IPS DF 6.9 (cell line): Measurements from ENCODE around the gene STIMATE.

Source experiments
- DNase-seq: peaks from one replicate; pipeline ENCODE4 v3.0.0-alpha.2; 2013; ENCODE audit warnings: low read depth, low spot score
- H3K27ac ChIP-seq: one replicate; pipeline ENCODE4 v1.5.1; 2013; ENCODE audit warnings: low read length, control low read depth
- H3K27me3 ChIP-seq: 2 replicates; pipeline ENCODE4 v1.6.1; 2013; ENCODE audit warnings: mild to moderate bottlenecking, low read length; ENCODE audit not compliant: control insufficient read depth, insufficient read depth
- H3K36me3 ChIP-seq: 2 replicates; pipeline ENCODE4 v1.6.1; 2013; ENCODE audit warnings: low read length; ENCODE audit not compliant: control insufficient read depth, insufficient read depth
- H3K4me1 ChIP-seq: 2 replicates; pipeline ENCODE4 v1.6.1; 2013; ENCODE audit warnings: low read length; ENCODE audit not compliant: control insufficient read depth, insufficient read depth
- H3K4me3 ChIP-seq: 2 replicates; pipeline ENCODE4 v1.5.1; 2013; ENCODE audit warnings: mild to moderate bottlenecking, low read length
- H3K9me3 ChIP-seq: 2 replicates; pipeline ENCODE4 v1.6.1; 2013; ENCODE audit warnings: low read length, inconsistent platforms; ENCODE audit not compliant: control insufficient read depth, insufficient read depth
- WGBS: extraction: QIAGEN DNeasy Blood & Tissue Kit; methylation state at CpG from one replicate; pipeline ENCODE4 v1.1.7; 2013; ENCODE audit warnings: mixed read lengths, missing lambda C conversion rate; ENCODE audit not compliant: insufficient read length, insufficient coverage; 5-methylcytosine and 5-hydroxymethylcytosine counted together

Gene STIMATE

GRCh38 chr3:52805270-52806039 lies 91.9 kb downstream of the STIMATE start:
- H3K4me3 ChIP-seq: no peak overlapping the region
- no peaks in the 10 kb centered on the region for H3K9me3 ChIP-seq
- H3K36me3 ChIP-seq: no peaks in the 10 kb centered on the region
- no peaks in the 10 kb centered on the region for H3K4me1 ChIP-seq
- WGBS: no CpG with 5 or more reads among the region's 19 CpGs
- no peak overlapping the region for H3K27ac ChIP-seq
- no peaks in the 10 kb centered on the region for H3K27me3 ChIP-seq
- DNase-seq: no peak

- WGBS: no CpG with 5 or more reads among the region's 5 CpGs
- 0 out of 2 replicates have a peak, but pooled peaks cover 2% of the 10 kb centered on the region for H3K4me1 ChIP-seq
- no peaks in the 10 kb centered on the region for H3K27me3 ChIP-seq
- H3K36me3 ChIP-seq: no peaks in the 10 kb centered on the region
- DNase-seq: no peak
- no peak overlapping the region for H3K27ac ChIP-seq
- H3K4me3 ChIP-seq: no peak overlapping the region
- H3K9me3 ChIP-seq: no peaks in the 10 kb centered on the region
These were observed 95.5 kb downstream of the STIMATE start for GRCh38 chr3:52801839-52802238.

GRCh38 chr3:52800079-52800478 lies 97.3 kb downstream of the STIMATE start:
- H3K4me3 ChIP-seq: no peak overlapping the region
- no peak for DNase-seq
- H3K9me3 ChIP-seq: no peaks in the 10 kb centered on the region
- H3K4me1 ChIP-seq: 0 out of 2 replicates have a peak, but pooled peaks cover 2% of the 10 kb centered on the region
- no peak overlapping the region for H3K27ac ChIP-seq
- H3K27me3 ChIP-seq: no peaks in the 10 kb centered on the region
- no peaks in the 10 kb centered on the region for H3K36me3 ChIP-seq
- no CpG with 5 or more reads among the region's 7 CpGs for WGBS

- no peaks in the 10 kb centered on the region for H3K9me3 ChIP-seq
- no peaks in the 10 kb centered on the region for H3K36me3 ChIP-seq
- peak; percentile 43 for DNase-seq
- H3K4me1 ChIP-seq: 0 out of 2 replicates have a peak, but pooled peaks cover 2% of the 10 kb centered on the region
- WGBS: no CpG with 5 or more reads among the region's 14 CpGs
- no peak overlapping the region for H3K4me3 ChIP-seq
- H3K27ac ChIP-seq: no peak overlapping the region
- H3K27me3 ChIP-seq: no peaks in the 10 kb centered on the region
These were observed 98.3 kb downstream of the STIMATE start for GRCh38 chr3:52798978-52799476.

- WGBS: no CpG with 5 or more reads among the region's 10 CpGs
- DNase-seq: no peak
- Histone ChIP-seq H3K4me1 (0 out of 2 replicates have a peak, but pooled peaks cover 2% of the 10 kb centered on the region), H3K9me3 (no peaks in the 10 kb centered on the region), H3K27me3 (no peaks in the 10 kb centered on the region), H3K4me3 (no peak overlapping the region), H3K27ac (no peak overlapping the region), H3K36me3 (no peaks in the 10 kb centered on the region)
These were observed 98.9 kb downstream of the STIMATE start for GRCh38 chr3:52798376-52798977.

- DNase-seq: no peak
- no peak overlapping the region for H3K4me3 ChIP-seq
- H3K4me1 ChIP-seq: 0 out of 2 replicates have a peak, but pooled peaks cover 2% of the 10 kb centered on the region
- WGBS: no CpG with 5 or more reads among the region's 9 CpGs
- no peaks in the 10 kb centered on the region for H3K27me3 ChIP-seq
- no peaks in the 10 kb centered on the region for H3K36me3 ChIP-seq
- no peak overlapping the region for H3K27ac ChIP-seq
- H3K9me3 ChIP-seq: no peaks in the 10 kb centered on the region
These were observed 100.9 kb downstream of the STIMATE start for GRCh38 chr3:52796411-52796810.

GRCh38 chr3:52795298-52795900 lies 101.9 kb downstream of the STIMATE start:
- no peak overlapping the region for H3K27ac ChIP-seq
- no CpG with 5 or more reads among the region's 9 CpGs for WGBS
- 0 out of 2 replicates have a peak, but pooled peaks cover 2% of the 10 kb centered on the region for H3K4me1 ChIP-seq

GRCh38 chr3:52794612-52795099 lies 102.7 kb downstream of the STIMATE start, which contains the start of gene ITIH3:
TSS of gene ITIH3 (plus strand) at chr3:52794796. CDS start at chr3:52794804, 8 bp downstream.
- no peak within 1 kb of the TSS for H3K4me3 ChIP-seq
- no peaks in the 10 kb centered on the region for H3K36me3 ChIP-seq
- no peak within 1 kb of the TSS for H3K27ac ChIP-seq
- no peak for DNase-seq
- no peaks in the 10 kb centered on the region for H3K27me3 ChIP-seq
- H3K9me3 ChIP-seq: no peaks in the 10 kb centered on the region
- no CpG with 5 or more reads among the region's 10 CpGs for WGBS
- H3K4me1 ChIP-seq: 0 out of 2 replicates have a peak, but pooled peaks cover 2% of the 10 kb centered on the region

More at GRCh38 chr3:52795298-52795900, 101.9 kb downstream of the STIMATE start:
- H3K27me3 ChIP-seq: no peaks in the 10 kb centered on the region
- H3K4me3 ChIP-seq: no peak overlapping the region
- DNase-seq: no peak
- H3K36me3 ChIP-seq: no peaks in the 10 kb centered on the region
- H3K9me3 ChIP-seq: no peaks in the 10 kb centered on the region

GRCh38 chr3:52793702-52794611 lies 103.4 kb downstream of the STIMATE start:
- H3K4me3 ChIP-seq: no peak overlapping the region
- no peak overlapping the region for H3K27ac ChIP-seq
- H3K27me3 ChIP-seq: no peaks in the 10 kb centered on the region
- H3K4me1 ChIP-seq: no peaks in the 10 kb centered on the region
- no peaks in the 10 kb centered on the region for H3K9me3 ChIP-seq
- no CpG with 5 or more reads among the region's 9 CpGs for WGBS
- no peaks in the 10 kb centered on the region for H3K36me3 ChIP-seq
- no peak for DNase-seq
